Stimulated activated CD8-positive, alpha-beta memory T cell treated with anti-CD3 and anti-CD28 coated beads, Interleukin-4, amount 100 ng/mL, for 48 hours (primary cell): ENCODE measurements around the gene EIF3B.
"Not testable (repeated sequence)": the region's sequence is repeated elsewhere in the genome, so short reads cannot be mapped to it uniquely, and the experiment has no call there.

Source experiments
- DNase-seq: peaks from one replicate; pipeline ENCODE4 v3.0.0-alpha.2; 2020

EIF3B gene

GRCh38 chr7:2350055-2350454 is 4.6 kb upstream of the EIF3B start:
- no peak for DNase-seq

GRCh38 chr7:2350861-2351260 is 3.8 kb upstream of the EIF3B start:
- DNase-seq: no peak

GRCh38 chr7:2353113-2353935 is 1.3 kb upstream of the EIF3B start:
- DNase-seq: no peak

- peak; percentile 93 for DNase-seq
Observed at GRCh38 chr7:2353936-2354185, 766 bp upstream of the EIF3B start.

- peak; percentile 43 for DNase-seq
Observed at GRCh38 chr7:2354939-2355704, 495 bp downstream of the EIF3B start.

GRCh38 chr7:2355705-2356008 is 1.0 kb downstream of the EIF3B start:
- no peak for DNase-seq

GRCh38 chr7:2357165-2357564 is 2.5 kb downstream of the EIF3B start:
- no peak for DNase-seq

GRCh38 chr7:2357571-2357970 is 2.9 kb downstream of the EIF3B start:
- no peak for DNase-seq

GRCh38 chr7:2358968-2359527 is 4.4 kb downstream of the EIF3B start:
- no peak for DNase-seq

- DNase-seq: no peak
Observed at GRCh38 chr7:2359610-2360009, 5.0 kb downstream of the EIF3B start.

- no peak for DNase-seq
Observed at GRCh38 chr7:2360796-2361195, 6.2 kb downstream of the EIF3B start.

- DNase-seq: no peak
Observed at GRCh38 chr7:2362385-2363088, 7.9 kb downstream of the EIF3B start.

- DNase-seq: no peak
Observed at GRCh38 chr7:2369139-2369538, 14.5 kb downstream of the EIF3B start.

GRCh38 chr7:2371329-2371728 is 16.7 kb downstream of the EIF3B start:
- no peak for DNase-seq

- no peak for DNase-seq
Observed at GRCh38 chr7:2372724-2373123, 18.1 kb downstream of the EIF3B start.

- DNase-seq: no peak
Observed at GRCh38 chr7:2373124-2373556, 18.5 kb downstream of the EIF3B start.

- DNase-seq: no peak
Observed at GRCh38 chr7:2373646-2374045, 19.0 kb downstream of the EIF3B start.

GRCh38 chr7:2374401-2374800 is 19.8 kb downstream of the EIF3B start:
- DNase-seq: no peak

- no peak for DNase-seq
Observed at GRCh38 chr7:2374830-2375728, 20.5 kb downstream of the EIF3B start.

- no peak for DNase-seq
Observed at GRCh38 chr7:2376351-2377154, 21.9 kb downstream of the EIF3B start.

- not testable (repeated sequence) for DNase-seq
Observed at GRCh38 chr7:2377492-2377891, 22.9 kb downstream of the EIF3B start.

GRCh38 chr7:2378125-2378524 is 23.5 kb downstream of the EIF3B start:
- DNase-seq: not testable (repeated sequence)
